CD4-positive, alpha-beta T cell treated with Interleukin-4 for 1 hour (primary cell): ENCODE data around the gene TMEM212.
"Not testable (repeated sequence)": the region's sequence is repeated elsewhere in the genome, so short reads cannot be mapped to it uniquely, and the experiment has no call there.

Source experiments
- DNase-seq, 2 donors: peaks; one replicate each; pipeline ENCODE4 v3.0.0-alpha.2; 2020 to 2022

The TMEM212 gene

DNA sequence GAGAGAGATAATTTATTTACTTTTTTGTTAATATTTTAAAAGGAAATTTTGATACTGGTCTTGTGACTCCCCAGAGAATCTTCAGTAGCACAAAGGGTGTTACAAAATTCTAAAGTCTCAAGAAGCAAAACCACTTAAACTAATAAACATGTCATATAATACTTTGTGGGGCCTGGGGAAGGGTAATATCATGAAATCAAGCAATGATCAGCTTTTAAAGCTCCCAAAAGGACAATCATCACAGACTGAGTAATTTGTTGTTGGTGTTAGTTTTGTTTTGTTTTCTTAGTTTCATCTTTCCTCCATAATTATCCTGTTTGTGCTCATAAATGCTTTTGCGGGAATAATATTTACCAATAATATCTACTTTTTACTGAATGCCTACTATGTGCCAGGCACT lies 55.0 kb downstream of the TMEM212 start:
- DNase-seq = no peak

DNA sequence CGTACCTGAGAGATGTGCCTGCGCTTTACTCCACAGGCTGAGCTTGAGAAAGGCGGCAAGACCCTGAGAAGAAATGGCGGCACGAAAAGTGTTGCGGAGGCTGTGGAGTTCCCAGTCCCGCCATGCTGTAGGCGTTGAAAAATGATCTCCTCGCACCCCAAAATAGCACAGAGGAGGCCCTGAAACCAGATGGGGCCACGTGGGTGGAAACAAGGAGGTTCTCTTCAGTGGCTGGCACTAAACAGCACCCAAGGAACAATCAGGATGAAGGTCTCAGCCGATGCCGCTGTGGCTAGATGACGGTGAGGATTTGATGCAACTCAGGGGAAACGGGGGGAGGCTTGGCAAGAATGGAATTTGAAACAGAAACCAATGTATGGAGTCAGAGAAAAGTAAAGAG lies 57.3 kb downstream of the TMEM212 start:
- DNase-seq = no peak

DNA sequence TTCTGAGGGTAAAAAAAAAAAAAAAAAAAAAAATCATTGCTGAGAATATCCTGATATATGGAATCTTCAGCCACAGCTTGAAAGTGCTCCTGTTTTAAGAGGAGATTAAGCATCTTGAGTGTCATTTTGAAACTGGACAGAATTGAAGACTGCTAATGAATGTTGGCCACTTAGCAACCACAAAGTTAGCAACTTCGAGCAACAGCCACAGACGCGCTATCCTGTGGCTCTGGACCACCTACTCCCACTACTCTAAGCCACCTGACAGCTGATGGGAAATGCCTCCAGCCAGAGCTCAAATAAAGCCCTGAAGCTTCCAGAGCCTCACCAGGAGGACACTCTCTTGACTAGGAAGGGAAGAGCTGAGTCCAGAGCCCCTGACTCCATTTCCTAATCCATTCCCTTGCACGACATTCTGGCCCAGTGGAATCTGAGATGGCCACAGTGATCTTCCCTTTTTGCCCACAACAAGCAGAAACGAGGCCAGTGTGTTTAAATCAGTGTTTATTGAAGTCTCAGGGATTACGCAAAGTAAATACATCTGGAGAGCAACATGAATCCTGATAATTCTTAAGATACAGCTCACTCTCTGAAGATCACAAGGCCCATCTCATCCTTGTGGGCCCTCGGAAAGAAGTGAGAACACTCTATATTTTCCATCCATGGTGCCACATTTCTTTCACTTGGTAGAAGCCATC lies 58.6 kb downstream of the TMEM212 start:
- DNase-seq = no peak

DNA sequence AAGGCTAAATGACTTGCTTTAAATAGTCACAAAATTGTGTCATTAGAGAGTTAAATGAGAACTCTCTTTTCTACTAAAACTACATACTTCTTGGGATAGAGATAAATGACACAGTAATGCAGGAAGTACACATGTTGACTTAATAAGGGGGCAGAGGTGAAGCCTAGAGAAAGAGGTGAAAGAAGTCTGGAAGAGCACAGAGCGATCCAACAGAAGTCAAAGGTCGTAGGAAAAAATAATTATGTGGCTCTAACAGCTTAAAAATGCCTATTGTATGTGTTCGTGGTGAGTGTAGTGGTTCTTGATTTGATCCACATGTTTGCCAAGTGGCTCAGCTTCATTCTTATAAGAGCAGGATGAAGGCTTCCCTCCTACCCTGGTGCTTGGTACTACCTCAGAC lies 61.7 kb downstream of the TMEM212 start:
- DNase-seq = no peak

DNA sequence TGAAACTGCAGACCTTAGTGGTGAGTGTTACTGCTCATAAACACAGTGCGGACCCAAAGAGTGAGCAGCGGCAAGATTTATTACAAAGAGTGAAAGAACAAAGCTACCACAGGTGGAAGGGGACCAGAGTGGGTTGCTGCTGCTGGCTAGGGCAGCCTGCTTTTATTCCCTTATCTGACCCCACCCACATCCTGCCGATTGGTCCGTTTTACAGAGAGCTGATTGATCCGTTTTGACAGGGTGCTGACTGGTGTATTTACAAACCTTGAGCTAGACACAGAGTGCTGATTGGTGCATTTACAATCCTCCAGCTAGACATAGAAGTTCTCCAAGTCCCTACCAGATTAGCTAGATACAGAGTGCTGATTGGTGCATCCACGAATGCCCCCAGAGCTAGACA lies 63.4 kb downstream of the TMEM212 start:
- DNase-seq = not testable (repeated sequence)

DNA sequence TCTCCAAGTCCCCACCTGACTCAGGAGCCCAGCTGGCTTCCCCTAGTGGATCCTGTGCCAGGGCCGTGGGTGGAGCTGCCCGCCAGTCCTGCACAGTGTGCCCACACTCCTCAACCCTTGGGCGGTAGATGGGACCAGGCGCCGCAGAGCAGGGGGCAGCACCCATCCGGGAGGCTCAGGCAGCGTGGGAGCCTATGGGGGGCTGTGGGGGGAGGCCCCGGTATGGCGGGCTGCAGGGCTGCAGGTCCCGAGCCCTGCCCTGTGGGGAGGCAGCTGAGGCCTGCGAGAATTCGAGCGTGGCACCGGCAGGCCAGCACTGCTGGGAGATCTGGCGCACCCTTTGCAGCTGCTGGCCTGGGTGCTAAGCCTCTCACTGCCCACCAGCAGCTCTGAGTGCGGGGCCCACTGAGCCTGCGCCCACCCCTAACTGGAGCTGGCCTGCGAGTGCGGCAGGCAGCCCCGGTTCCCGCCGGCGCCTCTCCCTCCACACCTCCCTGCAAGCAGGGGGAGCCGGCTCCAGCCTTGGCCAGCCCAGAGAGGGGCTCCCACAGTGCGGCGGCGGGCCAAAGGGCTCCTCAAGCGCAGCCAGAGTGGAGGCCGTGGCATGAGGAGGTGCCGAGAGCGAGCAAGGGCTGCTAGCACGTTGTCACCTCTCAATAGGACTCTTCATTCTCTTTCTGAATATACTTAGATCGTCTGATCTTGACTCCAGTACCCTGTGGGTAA lies 64.0 kb downstream of the TMEM212 start:
- DNase-seq = no peak

DNA sequence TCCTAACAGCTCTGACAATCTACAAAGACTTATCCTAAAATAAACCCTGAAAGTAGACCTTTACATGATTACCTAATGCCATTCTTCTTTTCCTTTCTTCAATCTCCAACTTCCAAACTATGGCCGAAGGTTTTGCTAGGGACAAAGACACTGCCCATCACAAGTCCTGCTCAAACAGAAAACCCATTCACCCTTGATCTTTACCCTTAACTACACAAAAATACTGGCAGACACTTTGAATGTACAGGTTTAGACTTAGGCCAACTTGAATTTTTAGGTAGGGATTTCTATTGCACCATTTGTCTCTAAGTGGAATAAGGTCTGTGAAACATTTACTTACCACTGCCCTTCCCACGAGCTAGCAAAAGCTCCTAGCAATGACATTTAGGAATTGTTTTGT lies 64.6 kb downstream of the TMEM212 start:
- DNase-seq = no peak

DNA sequence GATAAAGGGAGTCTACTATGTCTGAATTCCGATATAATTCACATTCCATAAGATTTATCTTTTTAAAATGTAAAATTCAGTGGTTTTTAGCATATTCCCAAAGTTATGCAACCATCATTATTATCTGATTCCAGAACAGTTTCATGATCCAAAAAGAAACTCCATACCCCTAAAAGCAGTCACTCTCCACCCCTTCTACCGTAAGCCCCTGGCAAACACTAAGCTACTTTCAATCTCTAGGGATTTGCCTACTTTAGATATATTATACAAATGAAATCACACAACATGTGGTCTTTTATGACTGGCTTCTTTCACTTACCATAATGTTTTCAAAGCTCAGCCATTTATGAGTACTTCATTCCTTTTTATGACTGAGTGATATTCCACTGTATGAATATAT lies 65.6 kb downstream of the TMEM212 start:
- DNase-seq = no peak
